ENCODE data around the gene HTRA2.
A peak's percentile ranks its signal among the peaks of the same experiment; 100 is the strongest.
"Not testable (repeated sequence)": the region's sequence is repeated elsewhere in the genome, so short reads cannot be mapped to it uniquely, and the experiment has no call there.

HTRA2 gene

DNA sequence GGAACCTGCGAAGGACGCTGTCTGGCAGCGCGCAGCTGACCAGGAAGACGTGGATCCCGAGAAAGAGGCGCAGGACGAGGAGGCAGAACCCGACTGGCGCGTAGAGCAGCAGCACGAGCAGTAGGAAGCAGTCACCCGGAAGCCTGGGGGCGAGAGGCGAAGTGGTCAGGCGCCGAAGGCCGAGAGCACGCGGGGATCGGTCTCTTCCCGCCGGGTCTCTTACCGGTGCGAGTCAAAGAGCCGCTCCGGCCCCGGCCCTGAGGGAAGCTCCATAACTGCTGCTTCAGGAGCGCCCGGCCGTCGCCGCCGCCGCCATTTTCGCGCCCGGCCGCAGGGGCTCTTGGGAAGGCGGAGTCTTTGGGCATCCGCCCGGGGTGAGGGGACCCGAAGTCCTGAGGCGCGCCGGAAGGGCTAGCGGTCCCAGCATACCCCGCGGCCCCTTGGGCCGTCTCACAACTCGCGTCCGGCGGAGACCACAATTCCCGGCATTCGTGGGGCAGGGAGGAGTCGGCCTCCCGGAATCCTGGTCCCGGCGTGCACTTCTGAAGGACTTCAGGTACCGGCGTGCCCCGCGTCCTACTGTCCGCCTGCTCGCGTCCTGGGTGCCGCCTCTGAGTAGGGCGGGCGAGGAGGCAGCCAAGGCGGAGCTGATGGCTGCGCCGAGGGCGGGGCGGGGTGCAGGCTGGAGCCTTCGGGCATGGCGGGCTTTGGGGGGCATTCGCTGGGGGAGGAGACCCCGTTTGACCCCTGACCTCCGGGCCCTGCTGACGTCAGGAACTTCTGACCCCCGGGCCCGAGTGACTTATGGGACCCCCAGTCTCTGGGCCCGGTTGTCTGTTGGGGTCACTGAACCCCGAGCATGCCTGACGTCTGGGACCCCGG, at the start of gene HTRA2, which contains the start of gene AUP1:
TSS of gene HTRA2 (plus strand) at position 577 of the 882 bp plus-strand sequence. CDS start at position 651, 74 bp downstream.
TSS of gene AUP1 (minus strand) at position 350 of the 882 bp plus-strand sequence. CDS start at position 273, 77 bp downstream.
- DNase-seq: peak; percentile 95

GRCh38 chr2:74481431-74481830, 48.3 kb upstream of the HTRA2 start:
- DNase-seq: no peak

GRCh38 chr2:74481961-74482800, 47.6 kb upstream of the HTRA2 start:
- DNase-seq: peak; percentile 56

GRCh38 chr2:74482801-74483674, 46.7 kb upstream of the HTRA2 start, which contains the start of the genes CCDC142 and TTC31:
CCDC142 (minus strand) TSS chr2:74482998; CDS start chr2:74482837, 161 bp downstream.
TTC31 (plus strand) TSS chr2:74483081; CDS start chr2:74483096, 15 bp downstream.
- DNase-seq: peak; percentile 94

GRCh38 chr2:74483675-74484164, 46.0 kb upstream of the HTRA2 start:
- not testable (repeated sequence) for DNase-seq

GRCh38 chr2:74486141-74486540, 43.6 kb upstream of the HTRA2 start:
- no peak for DNase-seq

- no peak for DNase-seq
These were observed 40.9 kb upstream of the HTRA2 start for GRCh38 chr2:74488643-74489481.

DNA sequence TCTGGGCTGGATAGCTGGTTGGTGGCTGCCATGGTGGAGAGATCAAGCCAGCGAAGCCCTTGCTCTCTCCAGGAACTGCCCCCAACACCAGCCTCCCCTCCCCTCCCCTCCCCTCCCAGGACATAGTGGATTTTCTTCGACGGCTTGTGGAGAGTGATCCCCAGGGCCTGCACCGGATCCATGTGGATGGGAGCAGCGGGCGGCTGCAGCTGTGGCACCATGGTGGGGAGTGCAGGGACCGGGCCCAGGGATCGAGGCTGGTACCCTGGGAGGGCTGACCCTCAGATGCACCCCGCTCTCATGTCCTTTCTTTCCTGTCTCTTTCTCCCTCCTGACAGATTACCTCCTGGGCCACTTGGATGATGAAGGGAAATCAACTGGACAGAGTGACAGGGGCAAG, 39.8 kb upstream of the HTRA2 start:
- no peak for DNase-seq

DNA sequence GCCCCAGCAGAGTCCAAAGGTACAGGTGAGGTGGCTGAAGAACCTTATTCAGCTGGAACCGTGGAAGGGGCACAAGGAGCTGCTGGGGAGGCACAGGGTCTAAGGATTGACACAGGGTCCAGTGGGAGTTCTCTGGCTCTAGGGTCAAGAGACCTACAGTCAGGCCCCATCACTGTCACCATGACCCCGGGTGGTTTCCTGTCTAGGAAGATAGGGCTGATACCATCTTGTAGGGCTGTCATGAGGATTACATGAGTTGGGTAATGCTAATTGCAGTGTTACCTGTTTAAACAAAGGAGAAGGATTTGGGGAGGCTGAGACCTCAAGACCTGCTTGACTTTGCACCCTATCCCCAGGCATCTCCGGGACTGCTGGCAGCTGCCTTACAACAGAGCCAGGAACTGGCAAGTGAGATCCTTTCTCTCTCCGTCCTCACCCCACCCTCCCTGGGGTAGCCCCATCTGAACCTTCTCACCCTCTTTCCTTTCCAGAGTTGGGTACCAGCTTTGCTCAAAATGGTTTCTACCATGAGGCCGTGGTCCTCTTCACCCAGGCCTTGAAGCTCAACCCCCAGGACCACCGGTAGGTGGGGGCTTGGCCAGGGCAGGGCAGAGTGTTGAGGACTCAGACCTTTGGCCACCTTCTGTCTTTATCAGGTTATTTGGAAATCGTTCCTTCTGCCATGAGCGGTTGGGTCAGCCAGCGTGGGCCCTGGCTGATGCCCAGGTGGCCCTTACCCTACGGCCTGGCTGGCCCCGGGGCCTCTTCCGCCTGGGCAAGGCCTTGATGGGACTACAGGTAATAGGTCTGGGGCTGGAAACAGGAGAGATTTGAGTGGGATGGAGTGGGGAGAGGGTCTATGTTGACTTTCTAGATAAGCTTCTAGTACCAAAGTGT, 37.8 kb upstream of the HTRA2 start:
- no peak for DNase-seq

DNA sequence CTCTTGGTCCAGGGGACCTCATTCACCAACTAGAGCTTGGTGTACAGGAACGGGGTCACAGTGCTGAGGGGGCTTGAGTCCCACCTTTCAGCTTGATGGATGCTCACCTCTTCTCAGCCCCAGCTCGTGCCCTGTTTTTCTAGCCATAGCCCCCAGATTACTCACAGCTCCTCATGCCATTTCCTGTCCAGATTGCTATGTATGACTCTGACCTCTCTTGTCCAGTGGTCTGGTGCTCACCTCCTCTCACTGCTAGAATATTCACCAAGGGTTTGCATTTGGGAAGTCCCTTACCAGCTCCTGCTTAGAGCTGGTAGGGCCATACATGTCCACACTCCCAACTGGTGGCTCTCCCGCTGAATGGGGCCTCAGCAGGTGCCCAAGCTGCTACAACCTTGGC, 36.2 kb upstream of the HTRA2 start:
- DNase-seq: no peak

DNA sequence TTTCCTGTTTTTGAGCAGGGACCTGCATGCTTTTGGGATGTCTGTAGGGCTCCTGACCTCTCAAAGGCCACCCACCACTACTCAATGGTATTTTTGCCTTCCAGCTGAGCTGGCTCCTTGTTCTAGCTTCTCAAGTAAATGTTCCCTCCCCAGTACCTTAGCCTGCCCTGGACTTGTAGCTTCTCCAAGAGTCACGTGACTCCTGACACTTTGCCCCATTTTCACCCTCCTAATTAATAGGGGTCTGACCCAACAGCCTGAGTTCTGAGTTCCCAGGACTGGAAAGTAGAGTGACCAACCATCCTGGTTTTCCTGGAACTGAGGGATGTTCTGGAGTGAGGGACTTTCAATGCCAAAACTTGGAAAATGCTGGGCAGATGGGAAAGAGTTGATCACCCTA, 34.3 kb upstream of the HTRA2 start:
- no peak for DNase-seq

DNA sequence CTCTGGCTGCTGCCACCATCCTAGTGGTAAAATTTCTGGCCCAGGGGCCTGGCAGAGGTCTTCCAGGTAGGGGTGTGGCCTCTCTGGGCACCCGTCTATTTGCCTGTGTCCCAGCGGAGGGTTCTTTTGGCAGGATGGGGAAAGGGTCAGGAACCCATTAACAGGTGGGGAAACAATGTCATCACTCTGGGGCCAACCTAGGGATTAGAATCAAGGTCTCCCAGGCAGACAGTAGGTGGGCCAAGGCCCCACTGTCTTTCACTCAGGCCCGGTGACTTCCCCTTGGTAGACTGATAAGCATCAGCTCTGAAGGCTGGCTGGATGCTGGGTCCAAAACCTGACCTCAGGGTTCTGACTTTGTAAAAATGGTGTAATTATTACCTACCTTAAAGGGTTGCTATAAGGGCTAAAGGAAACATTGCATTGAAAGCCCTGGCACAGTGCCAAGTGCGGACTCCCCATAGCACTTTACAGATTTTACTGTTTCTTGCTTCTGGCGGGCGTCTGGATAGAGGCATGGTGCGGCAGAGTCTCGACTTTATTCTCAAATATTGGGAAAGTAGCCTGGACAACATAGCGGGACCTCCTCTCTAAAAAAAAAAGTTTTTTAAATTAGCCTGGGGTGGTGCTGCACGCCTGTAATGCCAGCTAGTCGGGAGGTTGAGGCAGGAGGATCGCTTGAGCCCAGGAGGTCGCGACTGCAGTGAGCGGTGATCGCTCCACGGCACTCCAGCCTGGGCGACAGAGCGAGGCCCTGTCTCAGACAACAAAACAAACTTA, 32.5 kb upstream of the HTRA2 start:
- no peak for DNase-seq

DNA sequence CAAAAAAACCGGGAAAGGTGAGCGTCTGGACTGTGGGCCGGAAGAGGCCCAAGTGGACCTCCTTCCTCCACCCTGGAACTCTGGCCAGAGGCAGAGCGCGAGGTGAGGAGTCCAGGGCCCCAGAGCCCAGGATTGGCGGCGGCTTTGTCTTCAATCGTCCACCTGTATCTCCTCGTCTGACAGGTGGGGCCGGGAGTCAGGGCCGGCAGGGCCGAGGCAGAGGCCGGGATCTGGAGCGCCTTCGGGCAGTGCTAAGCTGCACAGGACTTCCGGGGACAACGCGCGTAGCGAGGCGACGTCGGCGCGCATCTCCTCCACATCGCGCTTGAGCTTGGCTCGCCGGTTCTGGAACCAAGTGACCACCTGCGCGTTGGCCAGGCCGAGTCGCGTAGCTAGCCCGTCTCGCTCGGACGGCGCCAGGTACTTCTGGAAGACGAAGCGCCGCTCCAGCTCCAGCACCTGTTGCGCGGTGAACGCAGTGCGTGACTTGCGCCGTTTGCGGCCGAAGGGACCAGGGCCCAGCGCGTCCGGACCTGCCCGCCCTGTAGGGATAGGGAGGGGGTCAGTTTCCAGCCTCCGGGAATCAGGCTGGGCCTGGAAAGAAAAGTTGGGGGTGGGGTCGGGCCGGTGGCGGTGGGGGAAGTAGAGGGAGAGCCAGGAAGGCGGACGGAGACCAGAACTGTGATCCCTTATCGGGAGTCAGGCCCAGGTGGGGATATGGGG, 31.8 kb upstream of the HTRA2 start:
- no peak for DNase-seq

DNA sequence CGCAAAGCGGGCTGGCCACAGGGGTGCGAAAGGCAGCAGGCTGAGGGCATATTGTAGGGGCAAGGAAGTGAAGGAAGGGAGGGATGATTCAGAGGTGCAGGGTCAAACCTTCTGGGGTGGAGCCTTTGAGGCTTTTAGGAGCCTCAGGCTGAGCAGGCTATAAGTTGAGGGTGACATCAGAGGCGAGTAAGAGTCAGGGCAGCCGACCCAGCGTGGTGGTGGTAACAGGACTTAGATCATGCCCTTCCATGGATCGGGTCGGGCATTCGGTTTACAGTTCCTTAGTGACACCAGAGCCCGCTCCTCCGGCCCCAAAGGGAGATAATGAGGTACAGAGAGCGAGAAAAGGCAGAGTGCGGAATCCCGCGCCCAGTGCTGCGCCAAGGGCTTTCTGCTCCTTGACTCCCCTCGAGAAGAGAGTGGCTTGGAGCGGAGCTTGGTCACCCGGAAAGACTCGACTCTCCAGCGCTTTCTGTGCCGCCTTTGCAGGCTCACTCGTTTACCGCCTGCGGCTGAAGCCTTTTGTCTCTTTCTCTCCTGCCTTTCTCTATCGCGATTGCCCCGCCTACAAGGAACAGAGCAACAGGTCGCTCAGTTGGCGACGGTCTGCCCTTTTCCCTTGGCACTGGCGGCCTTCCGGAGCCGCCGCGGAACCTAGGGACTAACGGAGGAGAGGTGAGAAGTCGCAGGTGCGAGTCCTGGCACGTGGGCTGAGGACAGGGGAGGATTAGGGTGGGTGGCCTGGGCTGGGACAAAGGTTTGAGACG, 31.1 kb upstream of the HTRA2 start:
- no peak for DNase-seq

- no peak for DNase-seq
These were observed 30.3 kb upstream of the HTRA2 start, which contains the start of gene LBX2 for GRCh38 chr2:74499267-74499939. LBX2 (minus strand) TSS chr2:74499603; CDS start chr2:74499537, 66 bp downstream.

DNA sequence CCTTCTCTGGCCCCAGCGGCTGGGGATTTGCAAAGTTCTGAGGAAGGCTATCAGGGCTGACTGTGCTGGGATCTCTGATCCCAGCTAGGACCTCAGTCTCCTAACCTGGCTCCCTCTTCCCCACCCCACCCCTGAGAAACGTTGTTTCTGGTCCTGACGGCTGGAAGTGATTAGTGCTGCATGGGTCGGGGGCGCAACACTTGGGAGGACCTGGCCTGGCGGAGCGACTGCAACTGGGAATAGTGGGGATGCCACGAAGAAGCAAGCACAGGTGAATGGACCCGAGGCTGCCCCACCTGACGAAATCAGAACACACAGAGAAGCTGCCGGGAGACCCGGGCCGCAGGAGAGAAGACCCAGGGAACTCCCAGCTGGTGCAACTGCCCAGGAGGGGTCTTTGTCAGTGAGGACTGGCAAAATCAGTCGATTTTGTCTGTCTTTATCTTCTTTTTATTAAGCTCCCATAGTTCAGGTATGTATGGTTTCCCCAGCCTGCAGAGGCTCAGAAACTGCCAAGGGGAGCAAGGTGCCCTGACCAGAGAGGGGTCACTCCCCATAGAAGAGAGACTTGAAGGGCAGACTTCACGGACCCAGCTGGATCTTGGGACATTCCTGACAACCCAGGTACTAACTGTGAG, 29.7 kb upstream of the HTRA2 start:
- DNase-seq: no peak

GRCh38 chr2:74500578-74500946, 29.2 kb upstream of the HTRA2 start:
- DNase-seq: no peak
